ENCODE data around the gene C5orf58. TPM values are rescaled to one million over a fixed set of nuclear protein-coding genes. Genes with fewer than 3 reads are reported as not detected.

The C5orf58 gene, protein sequence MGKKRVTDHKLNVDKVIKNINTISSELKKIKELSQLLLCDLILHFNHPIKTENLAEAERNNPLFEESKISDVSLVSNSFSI
- not detected in 2 replicates for total RNA-seq

DNA sequence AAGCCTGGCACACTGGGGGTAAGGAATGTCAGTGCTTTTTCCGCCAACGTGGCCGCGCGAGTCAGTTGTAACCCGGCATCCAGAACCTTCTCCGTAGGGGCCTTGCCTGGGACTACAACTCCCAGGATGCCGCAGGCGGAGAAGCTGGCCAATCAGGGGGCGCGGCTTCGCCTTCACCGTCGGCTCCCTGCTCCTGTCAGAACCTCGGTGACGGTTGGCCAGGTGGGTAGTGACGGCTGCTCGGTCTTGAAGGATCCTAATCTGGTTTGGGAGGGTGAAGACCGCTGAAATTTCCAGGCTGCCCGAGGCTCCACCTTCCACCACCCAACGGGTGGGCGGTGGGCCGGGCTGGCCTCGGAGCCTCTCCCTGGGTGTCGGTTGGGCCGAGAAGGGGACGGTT lies at the start of gene C5orf58:
Gene C5orf58, plus strand, starts transcription at position 200 of the 400 bp plus-strand sequence. CDS start 1,992 bp downstream, outside the sequence.

Other genes with a start within 250 kb of the C5orf58 start
- gene FOXI1, start 127.1 kb upstream of the C5orf58 start, total RNA-seq, result not detected in 2 replicates
- not detected in 2 replicates for gene LCP2, start 64.8 kb downstream of the C5orf58 start, total RNA-seq
- not detected in 2 replicates for gene KCNMB1, start 156.4 kb downstream of the C5orf58 start, total RNA-seq